DOHH2 (cell line): ENCODE measurements around the gene KSR1.

Source experiments
- H3F3A ChIP-seq: fragments of 200-600 bp; sonication (generic), shearing (Covaris generic); 2 replicates; pipeline ENCODE4 v1.6.0; 2016; ENCODE audit warnings: antibody characterized with exemption, mild to moderate bottlenecking; ENCODE audit not compliant: control insufficient read depth, insufficient read depth
- H3K27ac ChIP-seq: fragments of 200-600 bp; sonication (generic); 2 replicates; pipeline ENCODE4 v1.5.1; 2014; ENCODE audit warnings: low read depth, mild to moderate bottlenecking, low read length, moderate library complexity
- H3K27me3 ChIP-seq: fragments of 200-600 bp; sonication (generic); 2 replicates; pipeline ENCODE4 v1.6.1; 2014; ENCODE audit warnings: mild to moderate bottlenecking, low read length, mixed read lengths; ENCODE audit not compliant: control insufficient read depth
- H3K36me3 ChIP-seq: fragments of 200-600 bp; sonication (generic); 2 replicates; pipeline ENCODE4 v1.6.1; 2014; ENCODE audit warnings: mild to moderate bottlenecking, low read length, moderate library complexity, mixed read lengths; ENCODE audit not compliant: control insufficient read depth
- H3K4me1 ChIP-seq: fragments of 200-600 bp; sonication (generic); 2 replicates; pipeline ENCODE4 v1.6.1; 2014; ENCODE audit warnings: mild to moderate bottlenecking, low read length, mixed read lengths; ENCODE audit not compliant: control insufficient read depth
- H3K4me2 ChIP-seq: fragments of 200-600 bp; sonication (generic); 2 replicates; pipeline ENCODE4 v1.6.0; 2014; ENCODE audit warnings: mild to moderate bottlenecking, low read length, moderate library complexity
- H3K4me3 ChIP-seq: fragments of 200-600 bp; sonication (generic); 2 replicates; pipeline ENCODE4 v1.5.1; 2014; ENCODE audit warnings: mild to moderate bottlenecking, low read length, mixed read lengths
- H3K79me2 ChIP-seq: fragments of 200-600 bp; sonication (generic); 2 replicates; pipeline ENCODE4 v1.6.1; 2014; ENCODE audit warnings: mild to moderate bottlenecking, low read length, mixed read lengths; ENCODE audit not compliant: control insufficient read depth
- H3K9me2 ChIP-seq: fragments of 200-600 bp; sonication (generic); replicated peaks from 2 replicates; pipeline ENCODE4 v1.6.1; 2014; ENCODE audit warnings: mild to moderate bottlenecking, low read length, mixed read lengths; ENCODE audit not compliant: control insufficient read depth
- H3K9me3 ChIP-seq: fragments of 200-600 bp; sonication (generic); 2 replicates; pipeline ENCODE4 v1.6.1; 2014; ENCODE audit warnings: antibody characterized with exemption, low read length, mixed read lengths; ENCODE audit not compliant: control insufficient read depth, insufficient read depth
- H4K20me1 ChIP-seq: fragments of 200-600 bp; sonication (generic); 2 replicates; pipeline ENCODE4 v1.6.0; 2014; ENCODE audit warnings: low read depth, mild to moderate bottlenecking, antibody characterized with exemption, low read length, moderate library complexity; ENCODE audit not compliant: control insufficient read depth, insufficient read depth
- EZH2phosphoT487 ChIP-seq: fragments of 200-600 bp; sonication (generic); IDR thresholded peaks from 2 replicates; pipeline ENCODE4 v1.6.1; 2017; ENCODE audit warnings: borderline replicate concordance, mild to moderate bottlenecking, antibody characterized with exemption, low read length, moderate library complexity, mixed read lengths
- TF ChIP-seq, protein P1 (sequence below): fragments of 200-600 bp; sonication (generic); IDR thresholded peaks from one replicate; pipeline ENCODE4 v1.5.1; 2014; ENCODE audit warnings: antibody characterized with exemption, mild to moderate bottlenecking, low read depth, low read length; ENCODE audit not compliant: poor library complexity, severe bottlenecking

The KSR1 gene

DNA sequence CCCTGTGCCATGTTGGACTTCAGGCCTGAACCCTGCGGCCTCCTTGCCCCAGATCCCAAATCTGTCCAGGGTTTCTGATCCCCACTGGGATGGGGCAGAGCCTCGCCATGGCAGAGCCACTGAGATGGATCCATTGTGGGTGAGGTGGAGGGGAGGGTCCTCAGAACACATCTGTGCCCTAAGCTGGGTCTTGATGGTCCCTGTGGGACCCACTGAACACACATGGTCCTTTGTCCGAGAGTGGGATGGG lies 38.0 kb upstream of the KSR1 start:
- Histone ChIP-seq H3K27me3 (peaks cover 14% of the 10 kb centered on the region), H3K9me3 (no peaks in the 10 kb centered on the region), H3K27ac (no peak overlapping the region)

DNA sequence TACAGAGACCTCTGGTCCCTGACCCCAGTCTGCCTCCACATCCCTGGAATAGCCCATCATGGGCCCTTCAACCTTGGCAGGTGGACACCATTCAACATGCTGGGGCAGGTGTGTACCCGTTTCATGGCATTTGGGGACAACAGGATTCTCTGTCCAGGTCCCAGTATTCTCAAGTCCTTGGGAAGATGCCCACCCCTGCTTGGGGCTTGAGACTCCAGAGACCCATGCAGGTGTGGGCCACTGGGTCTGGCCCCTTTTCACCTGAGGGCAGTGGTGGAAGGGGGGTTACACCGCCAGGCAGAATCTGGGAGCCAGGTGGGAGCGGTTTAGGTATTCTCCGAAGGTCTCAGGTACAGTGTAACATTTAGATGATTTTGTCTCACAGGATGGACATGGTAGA lies 37.1 kb upstream of the KSR1 start:
- Histone ChIP-seq H3K79me2 (no peaks in the 10 kb centered on the region), H3K27ac (no peak overlapping the region), H3K9me2 (no peaks in the 10 kb centered on the region), H3K27me3 (peaks cover 12% of the 10 kb centered on the region), H3K4me1 (peaks cover under 1% of the 10 kb centered on the region), H4K20me1 (peaks cover 1% of the 10 kb centered on the region; the same call in 1 of the 2 replicates), H3K9me3 (no peaks in the 10 kb centered on the region), H3K36me3 (no peaks in the 10 kb centered on the region), H3K4me3 (no peak overlapping the region), H3K4me2 (no peak overlapping the region), H3F3A (no peaks in the 10 kb centered on the region)
- TF ChIP-seq EZH2phosphoT487, result no peak
- TF ChIP-seq, protein P1, sequence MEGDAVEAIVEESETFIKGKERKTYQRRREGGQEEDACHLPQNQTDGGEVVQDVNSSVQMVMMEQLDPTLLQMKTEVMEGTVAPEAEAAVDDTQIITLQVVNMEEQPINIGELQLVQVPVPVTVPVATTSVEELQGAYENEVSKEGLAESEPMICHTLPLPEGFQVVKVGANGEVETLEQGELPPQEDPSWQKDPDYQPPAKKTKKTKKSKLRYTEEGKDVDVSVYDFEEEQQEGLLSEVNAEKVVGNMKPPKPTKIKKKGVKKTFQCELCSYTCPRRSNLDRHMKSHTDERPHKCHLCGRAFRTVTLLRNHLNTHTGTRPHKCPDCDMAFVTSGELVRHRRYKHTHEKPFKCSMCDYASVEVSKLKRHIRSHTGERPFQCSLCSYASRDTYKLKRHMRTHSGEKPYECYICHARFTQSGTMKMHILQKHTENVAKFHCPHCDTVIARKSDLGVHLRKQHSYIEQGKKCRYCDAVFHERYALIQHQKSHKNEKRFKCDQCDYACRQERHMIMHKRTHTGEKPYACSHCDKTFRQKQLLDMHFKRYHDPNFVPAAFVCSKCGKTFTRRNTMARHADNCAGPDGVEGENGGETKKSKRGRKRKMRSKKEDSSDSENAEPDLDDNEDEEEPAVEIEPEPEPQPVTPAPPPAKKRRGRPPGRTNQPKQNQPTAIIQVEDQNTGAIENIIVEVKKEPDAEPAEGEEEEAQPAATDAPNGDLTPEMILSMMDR, result no peak

More for the DNA sequence above, 38.0 kb upstream of the KSR1 start:
- no peak overlapping the region for H3K4me2 ChIP-seq
- no peaks in the 10 kb centered on the region for H3K79me2 ChIP-seq
- TF ChIP-seq, protein P1, result no peak
- TF ChIP-seq EZH2phosphoT487, result no peak
- no peaks in the 10 kb centered on the region for H3F3A ChIP-seq
- H4K20me1 ChIP-seq, result peaks cover 3% of the 10 kb centered on the region; the same call in 1 of the 2 replicates
- no peaks in the 10 kb centered on the region for H3K36me3 ChIP-seq
- no peaks in the 10 kb centered on the region for H3K9me2 ChIP-seq
- no peak overlapping the region for H3K4me3 ChIP-seq
- peaks cover 7% of the 10 kb centered on the region for H3K4me1 ChIP-seq

DNA sequence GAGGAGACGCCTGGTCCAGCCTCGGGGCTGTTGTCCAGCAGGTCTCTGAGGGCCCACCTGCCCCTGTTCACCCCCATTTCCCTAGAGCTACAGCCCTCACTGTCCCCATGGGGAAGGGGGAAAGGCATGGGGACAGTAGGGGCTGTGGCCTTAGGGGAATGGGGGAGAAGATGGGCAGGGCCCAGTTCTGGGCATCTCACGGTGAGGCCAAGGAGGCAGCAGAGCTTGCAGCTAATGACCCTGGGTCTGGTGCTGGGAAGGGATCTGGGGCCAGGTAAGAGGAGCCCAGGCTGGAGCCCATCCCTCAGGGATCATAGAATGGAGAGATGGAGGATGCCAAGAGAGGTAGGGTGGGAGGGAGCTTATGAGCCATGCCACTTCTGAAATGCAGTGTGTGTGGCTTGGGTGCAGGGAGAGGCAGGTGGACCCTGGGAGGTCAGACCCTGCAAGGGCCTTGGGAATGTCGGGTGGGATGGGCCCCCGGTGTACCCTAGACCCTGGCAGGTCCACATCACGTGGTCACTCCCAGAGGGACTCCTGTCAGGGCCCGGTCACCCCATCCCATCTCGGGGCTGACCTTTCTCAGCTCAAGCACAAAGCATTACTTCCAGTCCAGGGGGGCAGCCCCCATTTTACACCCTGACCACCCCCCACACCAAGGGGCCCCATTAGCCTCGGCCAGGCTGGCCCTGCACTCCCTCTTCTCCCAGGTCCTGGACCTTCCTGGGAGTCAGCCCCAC lies 35.9 kb upstream of the KSR1 start:
- TF ChIP-seq EZH2phosphoT487, result no peak
- TF ChIP-seq, protein P1, result no peak
- no peaks in the 10 kb centered on the region for H3F3A ChIP-seq
- H3K4me2 ChIP-seq, result no peak overlapping the region
- no peaks in the 10 kb centered on the region for H4K20me1 ChIP-seq
- no peak overlapping the region for H3K4me3 ChIP-seq
- H3K9me3 ChIP-seq, result no peaks in the 10 kb centered on the region
- H3K27me3 ChIP-seq, result 0 out of 2 replicates have a peak, but pooled peaks cover 3% of the 10 kb centered on the region
- H3K9me2 ChIP-seq, result no peaks in the 10 kb centered on the region
- no peaks in the 10 kb centered on the region for H3K79me2 ChIP-seq
- no peaks in the 10 kb centered on the region for H3K36me3 ChIP-seq
- H3K27ac ChIP-seq, result no peak overlapping the region
- H3K4me1 ChIP-seq, result no peaks in the 10 kb centered on the region
